Measurements from ENCODE around the gene CDH13.

Gene CDH13

DNA sequence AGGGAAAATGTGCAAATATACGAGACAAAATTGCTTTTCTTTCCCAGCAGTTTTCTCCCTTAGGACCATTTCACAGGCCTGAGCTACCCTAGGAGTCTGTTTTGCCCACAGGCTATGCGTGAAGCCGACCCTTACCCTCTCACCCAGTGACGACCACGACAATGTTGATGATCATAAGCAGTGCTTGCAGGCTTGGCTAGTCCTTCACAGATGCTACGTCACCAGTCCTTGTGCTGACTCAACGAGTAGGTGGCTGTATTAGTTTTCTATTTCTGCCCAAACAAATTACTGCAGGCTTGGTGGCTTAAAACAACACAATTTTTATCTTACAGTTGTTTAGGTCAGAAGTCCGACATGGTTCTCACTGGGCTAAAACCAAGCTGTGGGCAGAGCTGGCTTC, 606.4 kb downstream of the CDH13 start:
- DNase-seq (ENCODE audit: low read depth in 3 of 3) = no peak

DNA sequence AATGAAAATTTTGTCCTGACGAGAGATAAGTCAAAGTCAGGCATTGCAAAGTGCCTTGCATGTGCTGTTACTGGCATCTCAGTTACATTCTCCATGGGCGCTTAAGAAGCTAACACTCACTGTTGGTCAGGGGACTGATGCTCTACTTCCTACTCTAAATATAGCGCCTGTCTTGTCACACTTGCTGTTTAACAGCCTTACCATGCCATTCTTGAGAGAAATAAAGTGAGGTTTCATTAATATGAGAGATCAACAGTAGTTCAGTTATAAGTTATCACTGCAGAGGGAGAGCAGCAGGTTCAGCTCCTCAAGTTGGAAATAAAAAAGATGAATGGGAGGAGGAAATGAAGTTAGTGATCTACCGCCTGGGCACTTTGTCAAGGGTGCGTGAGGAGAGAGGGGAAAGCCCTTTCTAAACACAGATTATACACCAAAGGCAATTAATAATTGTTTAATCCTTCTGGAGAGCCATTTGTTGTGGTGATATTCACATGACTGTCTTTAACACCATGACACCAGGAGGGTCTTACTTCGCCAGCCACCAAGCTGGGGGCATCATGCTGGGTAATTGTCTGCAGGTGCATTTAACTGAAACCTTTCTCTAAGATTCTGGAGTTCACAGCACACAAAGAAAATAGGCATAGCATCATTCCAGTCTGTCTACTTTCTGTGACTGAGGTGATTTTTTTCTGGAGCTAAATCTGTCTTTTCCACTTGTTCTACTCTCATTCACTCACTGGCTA, 612.4 kb downstream of the CDH13 start:
- DNase-seq (ENCODE audit: low read depth in 3 of 3) = no peak

DNA sequence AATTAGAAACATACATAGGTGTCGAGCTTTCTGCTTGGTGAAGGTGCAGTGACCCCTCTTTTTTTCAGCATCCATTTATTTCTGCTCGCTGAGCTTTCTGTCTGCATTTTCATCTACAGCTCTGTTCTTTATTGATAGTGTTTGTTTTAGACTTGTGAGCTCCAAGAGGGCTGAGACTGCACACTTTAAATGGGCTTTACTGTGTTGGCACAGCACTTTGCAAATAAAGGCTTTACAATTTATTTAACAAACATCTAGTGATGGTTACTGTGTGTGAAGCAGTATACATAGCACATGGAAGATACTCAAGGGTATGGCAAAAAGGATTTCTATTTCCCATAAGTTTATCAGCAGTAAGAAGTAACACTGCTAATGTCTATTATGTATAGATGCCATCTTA, 617.3 kb downstream of the CDH13 start:
- no peak for DNase-seq (ENCODE audit: low read depth in 3 of 3)

DNA sequence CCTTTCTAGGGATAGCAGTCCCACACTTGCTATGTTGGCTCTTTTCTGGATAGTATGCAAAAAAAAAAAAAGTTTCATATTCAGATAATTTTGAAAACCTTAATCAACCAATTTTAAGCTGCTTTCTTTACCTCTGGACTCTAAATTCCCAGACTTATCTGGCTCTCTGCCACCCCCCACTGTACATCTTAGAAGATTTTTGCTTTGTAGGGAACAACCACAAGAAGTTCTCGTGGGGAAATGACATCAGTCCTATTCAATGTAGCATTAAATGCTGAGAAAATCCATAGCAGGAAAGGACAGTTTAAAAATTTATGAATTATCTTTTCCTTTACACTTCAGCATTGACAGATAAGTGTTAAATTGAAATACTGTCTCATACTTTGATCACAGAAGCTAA, 618.3 kb downstream of the CDH13 start:
- no peak for DNase-seq (ENCODE audit: low read depth in 3 of 3)

DNA sequence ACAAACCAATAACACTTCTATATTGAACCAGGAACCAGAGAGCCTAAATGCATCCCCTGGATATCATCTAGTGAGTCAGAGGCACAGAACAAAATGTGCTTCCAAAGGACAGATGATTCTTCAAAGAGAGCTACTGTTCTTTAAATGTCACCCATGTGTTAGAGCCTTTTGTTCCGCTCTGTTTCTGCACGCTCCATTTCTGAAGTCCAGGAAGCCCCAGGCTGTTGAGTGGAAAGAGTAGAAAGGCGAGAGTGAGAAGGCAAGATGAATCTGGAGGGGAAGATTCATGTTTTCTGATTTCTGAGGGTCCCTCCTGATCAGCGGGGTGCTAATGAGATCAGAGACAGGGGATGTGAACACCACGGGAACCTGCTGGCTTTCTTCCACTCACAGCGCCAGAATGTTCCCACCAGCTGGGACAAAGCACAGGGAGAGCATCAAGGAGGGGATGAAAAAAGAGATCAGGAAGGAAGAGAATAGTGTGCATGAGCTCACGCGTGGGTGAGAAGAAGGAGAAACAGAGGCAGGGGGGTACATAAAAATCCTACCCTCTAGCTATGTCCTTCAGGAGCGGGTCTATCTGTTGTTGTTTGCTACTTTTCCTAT, 621.1 kb downstream of the CDH13 start:
- DNase-seq (ENCODE audit: low read depth in 3 of 3) = no peak

DNA sequence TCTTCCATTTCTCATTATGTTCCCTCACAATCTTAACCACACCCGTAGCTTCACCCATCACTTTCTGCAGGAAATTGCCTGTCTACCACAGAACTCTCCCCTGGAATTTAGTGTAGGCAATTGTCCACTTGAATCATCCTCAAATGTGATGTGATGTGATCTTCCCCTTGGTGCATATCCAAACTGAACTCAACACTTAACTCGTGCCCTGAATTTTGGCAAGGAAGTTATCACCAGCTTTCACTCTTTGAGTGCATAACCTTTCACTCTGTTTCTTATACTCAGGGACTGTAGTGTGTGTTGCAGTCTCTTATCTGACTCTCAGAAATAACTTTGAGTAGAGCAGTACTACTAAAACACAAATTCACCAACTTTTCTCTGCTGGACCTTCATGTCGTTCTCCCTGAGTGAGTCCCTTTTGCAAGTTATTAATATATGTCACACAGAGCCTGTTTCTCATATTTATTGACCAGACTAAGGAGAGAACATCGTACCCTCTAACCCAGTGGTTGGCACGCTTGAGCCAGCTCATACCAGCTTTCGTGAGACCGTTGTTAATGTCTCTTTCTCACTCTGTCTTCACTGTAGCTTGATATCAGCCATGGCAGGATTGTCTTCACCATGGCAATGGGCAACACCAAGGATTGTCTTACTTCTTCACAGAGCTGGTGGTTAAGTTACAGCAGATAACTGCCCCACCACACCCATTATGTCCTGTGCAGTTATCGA, 622.1 kb downstream of the CDH13 start:
- DNase-seq (ENCODE audit: low read depth in 3 of 3) = no peak

DNA sequence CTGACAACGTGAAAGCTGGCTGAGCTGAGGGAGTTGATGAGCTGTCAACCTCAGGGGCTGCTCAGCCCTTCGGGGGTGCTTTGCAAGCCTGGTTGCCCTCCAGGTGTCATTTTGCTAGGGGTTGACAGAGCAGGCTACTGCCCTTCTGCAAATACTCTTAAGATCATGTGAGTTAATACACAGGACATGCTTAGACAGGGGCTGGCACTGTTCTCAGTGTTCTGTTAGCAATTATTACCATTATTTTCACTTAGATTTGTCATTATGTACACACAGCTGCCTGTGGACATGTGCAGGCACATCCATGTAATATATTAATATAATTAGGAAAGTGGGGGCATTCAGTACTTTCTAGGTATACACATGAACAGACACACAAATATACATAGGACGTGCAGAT, 626.8 kb downstream of the CDH13 start:
- DNase-seq (ENCODE audit: low read depth in 3 of 3) = no peak

DNA sequence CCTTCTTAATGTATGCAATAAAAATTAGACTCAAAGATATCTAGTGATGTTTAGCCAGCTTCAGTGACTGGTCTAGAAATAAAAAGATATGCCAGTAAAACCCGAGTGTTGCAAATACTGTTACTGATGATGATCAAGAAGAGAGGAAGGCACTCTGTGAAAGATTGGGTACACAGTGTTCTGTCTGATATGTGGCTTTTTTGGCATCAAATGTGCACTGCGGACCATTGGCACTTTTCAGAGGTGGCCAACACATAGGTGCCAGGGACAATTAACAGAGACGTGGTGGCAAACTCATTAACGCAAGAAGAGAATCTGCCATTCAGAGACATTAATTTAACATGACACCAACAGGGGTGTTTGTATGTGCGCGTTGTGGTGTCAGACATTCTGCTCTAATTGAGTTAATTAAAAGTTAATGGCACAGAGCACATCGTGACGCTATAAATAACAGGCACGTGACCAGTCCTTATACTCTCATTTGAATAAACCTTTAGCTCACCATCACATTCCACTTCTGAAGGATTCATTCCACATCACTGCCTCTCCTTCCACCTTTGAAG, 631.7 kb downstream of the CDH13 start:
- no peak for DNase-seq (ENCODE audit: low read depth in 3 of 3)

DNA sequence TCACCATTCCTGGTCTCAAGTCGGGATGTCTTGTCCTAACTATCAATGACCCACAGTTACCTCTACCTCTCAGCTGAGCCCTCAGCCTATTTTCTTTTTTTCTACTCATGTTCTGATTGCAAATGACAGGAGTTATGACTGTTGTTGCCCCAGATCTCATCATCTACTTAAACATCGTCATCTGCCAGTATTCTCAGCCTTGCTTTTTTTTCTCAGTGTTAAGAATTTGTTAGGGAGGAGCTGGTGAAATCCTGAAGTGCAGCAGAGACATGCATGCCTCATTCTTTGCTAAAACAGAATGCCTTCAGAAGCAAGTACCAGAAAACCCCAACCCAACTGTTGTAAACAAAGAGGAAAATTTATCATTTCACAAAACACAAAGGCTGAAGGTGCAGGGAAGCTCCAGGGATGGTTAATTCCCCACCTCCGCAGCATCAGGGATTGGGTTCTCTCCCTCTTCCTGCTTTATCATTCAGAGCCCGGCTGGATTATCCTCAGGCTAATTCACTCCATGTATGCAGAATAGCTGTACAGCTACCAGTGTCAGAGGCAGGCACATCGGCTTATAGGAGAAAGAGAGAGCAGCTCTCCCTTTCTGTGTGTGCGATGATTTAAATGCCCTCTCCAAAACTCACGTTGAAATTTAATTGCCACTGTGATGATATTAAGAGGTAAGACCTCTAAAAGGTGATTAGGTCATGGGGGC, 640.2 kb downstream of the CDH13 start:
- no peak for DNase-seq (ENCODE audit: low read depth in 3 of 3)

DNA sequence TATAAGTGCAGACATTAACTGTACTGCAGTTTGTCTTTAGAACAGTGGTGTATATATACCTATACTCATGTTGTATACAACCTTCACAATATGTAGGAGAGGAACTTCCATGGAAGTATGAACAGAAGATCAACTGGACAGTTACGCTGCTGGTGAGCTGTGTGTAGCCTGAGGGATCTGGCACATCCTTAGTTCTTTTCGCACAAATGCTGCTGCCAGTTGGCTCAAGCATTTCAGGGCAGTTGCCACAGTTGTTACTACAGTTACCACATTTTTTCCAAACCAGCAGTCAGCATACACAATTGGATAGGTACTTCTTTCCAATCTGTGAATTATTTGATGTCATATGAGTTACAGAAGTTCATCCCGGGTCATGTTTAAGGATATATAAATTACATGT, 641.4 kb downstream of the CDH13 start:
- DNase-seq (ENCODE audit: low read depth in 3 of 3) = no peak

DNA sequence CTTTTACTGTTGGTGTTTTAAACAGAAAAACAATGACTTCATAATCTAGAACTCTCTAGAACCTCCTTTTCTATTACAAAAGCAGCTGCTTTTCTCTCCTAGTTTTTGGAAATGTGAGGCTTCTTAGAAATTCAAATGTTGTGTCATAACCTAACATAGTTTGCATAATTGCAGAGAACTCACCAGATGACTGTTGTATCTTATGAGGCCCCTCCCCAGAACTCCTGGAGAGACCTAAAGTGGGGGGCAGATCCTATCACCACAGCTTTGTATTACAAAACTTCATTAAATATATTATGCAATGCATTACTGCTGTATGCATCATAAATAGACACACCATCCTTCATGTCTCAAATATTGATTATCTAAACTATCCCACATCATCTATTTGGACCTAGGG, 642.3 kb downstream of the CDH13 start:
- DNase-seq (ENCODE audit: low read depth in 3 of 3) = no peak

DNA sequence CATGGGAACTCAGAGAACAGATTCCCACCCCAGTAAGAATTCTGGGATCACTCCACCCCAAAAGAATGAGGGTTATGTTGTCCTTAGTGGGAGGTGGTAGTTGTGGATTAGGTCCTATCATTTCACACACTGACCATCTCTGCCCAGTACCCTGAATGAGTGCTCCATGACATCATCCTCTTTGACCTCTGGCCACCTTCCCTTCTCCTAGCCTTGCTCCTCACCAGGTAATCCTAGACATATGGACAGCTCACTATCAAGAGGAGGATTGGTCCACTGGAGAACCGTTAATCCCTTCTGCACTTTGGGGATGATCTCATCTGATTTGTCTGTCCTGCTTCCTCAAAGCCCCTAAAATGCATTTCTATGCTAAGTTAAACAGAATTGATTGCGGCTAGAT, 642.8 kb downstream of the CDH13 start:
- DNase-seq (ENCODE audit: low read depth in 3 of 3) = no peak

DNA sequence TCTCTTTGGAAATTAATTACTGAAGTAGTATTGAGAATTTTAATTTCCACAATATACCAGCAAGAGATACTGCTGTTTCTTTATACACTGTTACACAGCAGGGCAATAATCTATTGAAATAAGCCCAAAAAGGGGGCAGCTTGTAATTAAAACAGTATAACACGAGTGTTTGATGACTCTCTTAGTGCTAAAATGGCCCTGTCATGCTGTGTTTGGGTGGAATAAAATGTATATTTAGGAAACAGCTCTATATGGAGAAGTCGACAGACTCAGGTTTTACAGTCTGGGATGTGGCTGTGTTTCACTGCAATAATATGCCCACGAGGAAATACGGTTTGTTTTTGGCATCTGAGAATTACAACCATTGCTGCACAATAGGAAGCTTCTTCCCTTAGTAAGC, 643.3 kb downstream of the CDH13 start:
- DNase-seq (ENCODE audit: low read depth in 3 of 3) = no peak

DNA sequence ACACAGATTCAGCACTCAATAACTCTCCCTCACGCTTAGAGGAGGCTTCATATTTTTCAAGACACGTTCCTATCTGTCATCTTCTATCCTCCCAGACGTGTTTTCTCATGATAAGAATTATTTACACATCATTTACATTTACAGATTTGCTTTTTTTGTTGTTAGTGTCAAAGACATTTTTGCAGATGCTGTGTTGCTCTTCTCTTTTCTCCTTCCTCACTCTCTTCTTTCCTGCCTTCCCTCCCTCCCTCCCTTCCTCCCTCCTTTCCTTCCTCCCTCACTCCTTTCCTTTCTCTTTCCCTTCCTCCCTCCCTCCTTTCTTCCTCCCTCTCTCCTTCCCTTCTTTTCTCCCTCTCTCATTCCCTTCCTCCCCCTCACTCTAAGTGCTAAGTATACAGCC, 643.9 kb downstream of the CDH13 start:
- no peak for DNase-seq (ENCODE audit: low read depth in 3 of 3)

DNA sequence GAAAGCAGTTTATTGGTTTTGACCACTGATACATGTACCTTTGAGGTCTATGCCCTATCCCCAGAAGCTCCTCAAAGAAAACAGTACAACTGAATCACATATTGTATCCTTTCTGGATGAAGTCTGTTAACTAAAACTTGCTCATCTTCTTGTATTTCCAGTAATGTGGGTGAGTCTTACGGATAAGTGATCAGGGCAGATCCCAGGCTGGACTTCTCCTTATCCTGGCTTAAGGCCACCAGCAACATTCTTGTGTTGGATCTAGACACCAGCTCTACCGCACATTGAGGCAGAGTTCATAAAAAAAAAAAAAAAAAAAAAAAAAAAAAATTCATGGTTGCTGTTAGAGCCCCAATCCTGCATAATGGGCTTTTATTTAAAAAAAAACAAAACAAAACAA, 644.4 kb downstream of the CDH13 start:
- DNase-seq (ENCODE audit: low read depth in 3 of 3) = no peak

DNA sequence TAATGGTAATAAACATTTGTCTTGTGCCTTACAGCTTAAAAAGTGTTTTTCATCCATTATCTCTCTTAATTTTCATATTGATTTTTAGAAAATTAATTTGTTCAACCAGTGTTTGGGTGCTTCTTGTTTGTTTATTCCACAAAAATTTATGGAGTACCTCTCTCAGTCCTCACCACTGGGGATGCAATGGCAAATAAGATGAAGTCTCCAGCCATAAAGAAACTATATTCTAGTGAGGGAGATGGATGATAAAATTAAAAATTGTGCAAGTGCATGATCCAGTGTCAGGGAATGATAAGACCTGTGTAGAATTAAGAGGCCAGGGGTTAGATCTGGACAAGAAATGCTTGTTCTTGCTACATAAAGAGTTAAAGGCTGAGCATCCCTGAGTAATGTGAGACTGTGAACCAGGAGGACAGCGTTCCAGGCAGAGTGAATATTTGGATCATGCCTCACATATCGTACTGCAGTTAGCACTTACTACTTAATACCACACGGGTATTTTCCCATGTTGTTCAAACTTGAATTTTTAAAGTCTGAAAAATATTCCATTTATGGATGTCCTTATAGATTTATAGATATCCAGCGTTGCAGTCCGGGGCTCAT, 645.3 kb downstream of the CDH13 start:
- no peak for DNase-seq (ENCODE audit: low read depth in 3 of 3)

DNA sequence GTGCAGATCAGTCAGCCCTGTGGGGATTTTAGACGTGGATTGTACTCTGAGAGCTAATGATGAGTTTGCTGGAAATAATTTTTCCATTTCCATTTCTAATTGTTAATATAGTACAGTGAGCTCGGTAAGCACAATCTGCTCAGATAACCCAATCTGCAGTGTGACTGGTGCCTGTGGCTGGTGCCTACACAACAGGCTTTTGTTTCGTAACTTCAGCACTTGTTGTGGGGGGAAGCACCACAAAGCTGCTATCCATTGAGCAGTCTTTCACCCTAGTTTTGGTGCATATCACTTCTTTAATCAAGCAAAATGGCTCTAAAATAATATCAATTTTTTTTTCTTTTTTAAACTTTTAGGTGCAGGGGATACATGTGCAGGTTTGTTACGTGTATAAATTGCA, 646.1 kb downstream of the CDH13 start:
- no peak for DNase-seq (ENCODE audit: low read depth in 3 of 3)

DNA sequence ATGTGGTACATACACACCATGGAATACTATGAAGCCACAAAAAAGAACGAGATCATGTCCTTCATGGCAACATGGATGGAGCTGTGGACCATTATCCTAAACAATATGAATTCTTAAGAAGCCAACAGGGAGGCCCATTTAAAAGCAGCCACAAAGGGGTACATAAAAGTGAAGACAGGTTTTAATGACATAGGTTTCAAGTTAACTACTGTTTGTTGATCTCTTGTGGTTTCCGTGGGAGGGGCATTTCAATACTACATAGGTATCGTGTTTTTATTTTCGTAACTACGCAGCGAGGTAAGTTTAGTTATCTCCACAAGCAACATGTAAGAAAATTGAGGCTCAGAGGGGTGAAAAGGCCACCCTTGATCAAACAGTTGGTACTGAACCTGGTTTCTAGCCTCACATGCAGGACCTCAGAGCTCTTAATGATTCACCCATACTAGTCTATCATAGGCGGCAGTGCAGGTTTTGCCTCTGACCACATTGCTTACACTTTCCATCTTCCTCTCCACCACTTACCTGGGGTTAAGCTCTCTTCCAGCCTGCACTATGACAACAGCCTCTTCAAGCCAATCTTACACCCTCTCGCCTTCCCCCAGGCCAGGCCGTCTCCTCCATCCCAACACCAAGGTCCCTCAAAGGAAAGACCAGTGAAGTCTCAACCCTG, 646.9 kb downstream of the CDH13 start:
- DNase-seq (ENCODE audit: low read depth in 3 of 3) = no peak

DNA sequence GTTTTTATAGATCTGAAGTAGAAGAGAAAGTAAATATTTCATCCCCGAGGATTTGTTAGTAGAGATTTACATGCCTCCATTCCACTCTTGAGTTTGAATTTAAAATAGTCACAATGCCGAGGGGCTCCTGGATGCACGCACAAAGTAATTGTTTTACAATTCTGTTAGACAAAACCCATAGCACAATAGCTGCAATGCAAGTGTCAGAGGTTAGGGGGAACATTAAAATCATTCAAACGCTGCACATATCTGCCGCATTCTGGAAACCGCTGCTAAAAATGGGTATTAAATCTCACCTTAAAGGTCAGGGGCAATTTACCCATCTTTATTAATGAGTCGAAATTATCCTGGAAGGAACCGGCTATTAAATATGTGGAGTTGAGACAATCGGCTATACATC, 652.5 kb downstream of the CDH13 start:
- no peak for DNase-seq (ENCODE audit: low read depth in 3 of 3)

DNA sequence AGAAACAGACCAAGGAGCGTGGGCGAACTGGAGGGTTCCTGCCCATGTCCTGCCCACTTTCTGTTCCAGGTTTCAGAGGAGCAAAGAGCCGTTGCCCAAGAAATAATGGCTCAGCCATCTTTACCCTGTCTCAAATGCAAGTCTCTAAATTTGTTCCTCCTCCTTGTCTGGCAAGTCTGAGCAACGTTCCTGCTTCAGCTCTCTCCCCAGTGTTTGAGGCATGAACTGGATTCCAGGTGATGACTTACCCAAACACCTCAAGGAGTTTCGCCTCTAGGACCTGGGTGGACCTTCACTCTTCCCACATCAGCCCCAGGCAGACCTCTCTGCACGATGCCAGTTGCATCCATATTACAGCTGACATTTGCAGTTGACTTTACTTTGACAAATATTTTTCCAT, 659.2 kb downstream of the CDH13 start:
- no peak for DNase-seq (ENCODE audit: low read depth in 3 of 3)

DNA sequence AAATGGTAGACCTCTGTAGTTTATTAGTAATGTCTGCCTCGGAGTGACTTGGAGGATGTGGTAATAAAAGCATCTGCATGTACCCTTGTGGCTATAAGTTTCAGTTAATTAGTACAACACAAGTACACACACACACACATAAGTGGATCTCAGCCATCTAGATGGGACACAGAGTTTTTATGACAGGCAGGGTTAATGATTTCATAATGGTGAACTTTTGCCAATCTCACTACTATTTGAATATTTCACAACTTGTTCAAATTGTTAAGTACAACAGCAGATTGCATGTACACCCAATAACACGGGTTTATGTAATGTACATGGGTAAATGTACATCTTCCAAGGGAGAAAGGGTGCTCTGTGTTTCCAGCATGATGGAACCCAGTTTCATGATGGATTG, 669.7 kb downstream of the CDH13 start:
- no peak for DNase-seq (ENCODE audit: low read depth in 3 of 3)

All from stimulated activated CD4-positive, alpha-beta T cell treated with anti-CD3 and anti-CD28 coated beads, TNF-alpha, amount 100 ng/mL, for 24 hours (primary cell).